ENCODE results near the gene RASL10B. TPM values are rescaled to one million over a fixed set of nuclear protein-coding genes. Genes with fewer than 3 reads are reported as not detected.

RASL10B gene
- total RNA-seq, 1 experiment from 2014 or later, result 17.4 TPM

DNA sequence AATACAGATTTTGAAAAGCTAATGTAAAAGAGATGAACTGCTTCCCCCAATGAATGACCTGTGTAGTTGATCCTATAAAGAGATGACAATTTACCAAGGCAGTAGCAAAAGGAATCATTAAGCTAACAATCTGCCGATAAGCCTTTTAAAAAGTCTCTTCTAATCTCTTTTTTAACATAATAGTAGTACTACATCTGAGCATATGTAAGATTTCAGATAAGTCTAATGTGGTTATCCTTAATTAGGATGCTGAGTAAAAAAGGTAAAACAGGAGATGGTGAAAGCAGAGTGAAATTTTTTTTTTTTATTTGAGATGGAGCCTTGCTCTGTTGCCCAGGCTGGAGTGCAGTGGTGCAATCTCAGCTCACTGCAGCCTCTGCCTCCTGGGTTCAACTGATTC is 26.2 kb upstream of the RASL10B start:
- Mint-ChIP-seq H3K9me3 (peaks cover 3% of the 10 kb centered on the region; the same call in 1 of the 2 replicates), H3K27me3 (ENCODE audit: low read depth) (no peaks in the 10 kb centered on the region), H3K4me3 (no peak overlapping the region), H3K27ac (no peak overlapping the region), H3K36me3 (peaks cover 20% of the 10 kb centered on the region), H3K4me1 (no peaks in the 10 kb centered on the region)
- TF ChIP-seq, protein P1, sequence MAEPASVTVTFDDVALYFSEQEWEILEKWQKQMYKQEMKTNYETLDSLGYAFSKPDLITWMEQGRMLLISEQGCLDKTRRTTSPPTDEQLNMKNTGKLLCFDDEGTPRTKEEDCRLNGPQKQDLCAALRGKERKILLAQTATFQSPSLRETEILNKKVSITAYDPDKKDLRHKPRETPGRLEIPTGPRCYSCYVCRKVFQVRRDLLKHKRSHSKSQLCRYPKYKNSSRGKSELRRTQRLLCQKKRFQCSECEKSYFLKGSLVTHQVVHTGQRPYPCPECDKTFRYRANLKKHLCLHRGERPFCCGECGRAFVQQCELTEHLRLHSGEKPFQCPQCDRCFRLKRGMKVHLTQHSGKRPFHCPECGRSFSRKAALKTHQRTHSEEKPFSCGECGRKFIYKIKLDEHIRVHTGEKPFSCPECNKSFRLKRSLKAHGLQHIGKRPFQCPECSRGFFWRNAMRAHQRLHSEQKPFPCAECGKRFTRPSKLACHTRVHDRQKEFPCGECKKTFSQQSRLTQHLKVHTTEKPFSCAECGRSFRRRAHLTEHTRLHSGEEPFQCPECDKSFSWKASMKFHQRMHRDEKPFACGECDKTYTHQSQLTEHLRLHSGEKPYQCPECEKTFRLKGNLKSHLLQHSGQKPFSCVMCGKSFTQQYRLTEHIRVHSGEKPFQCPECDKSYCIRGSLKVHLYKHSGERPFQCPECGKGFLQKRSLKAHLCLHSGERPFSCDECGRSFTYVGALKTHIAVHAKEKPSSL (CRISPR knock-in tag; conservative IDR thresholded peaks at IDR 0.05), result no peak
- no peak for TF ChIP-seq SOX15 (CRISPR knock-in tag; IDR thresholded peaks at IDR 0.05)
- CTCF ChIA-PET, result interaction anchor here (1.1 kb wide), 1 partner anchor 59 kb away, joined by 4 read pairs; no protein-coding TSS in a partner anchor
- ATAC-seq (no peak), DNase-seq (ENCODE audit: low spot score) (no peak)
- POLR2A ChIA-PET, result no interaction called here

- POLR2A ChIA-PET, result no interaction called here
- peaks cover 3% of the 10 kb centered on the region; the same call in 1 of the 2 replicates for H3K9me3 Mint-ChIP-seq
- H3K27me3 Mint-ChIP-seq (ENCODE audit: low read depth), result no peaks in the 10 kb centered on the region
- H3K27ac Mint-ChIP-seq, result no peak overlapping the region
- peaks cover 25% of the 10 kb centered on the region for H3K36me3 Mint-ChIP-seq
- no peak overlapping the region for H3K4me3 Mint-ChIP-seq
- ATAC-seq (no peak), DNase-seq (ENCODE audit: low spot score) (no peak)
- TF ChIP-seq RORB (CRISPR knock-in tag; IDR thresholded peaks at IDR 0.05) (no peak), FOXJ3 (CRISPR knock-in tag; IDR thresholded peaks at IDR 0.05; ENCODE audit: borderline replicate concordance) (no peak)
- no peaks in the 10 kb centered on the region for H3K4me1 Mint-ChIP-seq
- CTCF ChIA-PET, result interaction anchor here (1.1 kb wide), 1 partner anchor 58 kb away, joined by 4 read pairs; no protein-coding TSS in a partner anchor
Observed at GRCh38 chr17:35705705-35706104, 25.7 kb upstream of the RASL10B start.

DNA sequence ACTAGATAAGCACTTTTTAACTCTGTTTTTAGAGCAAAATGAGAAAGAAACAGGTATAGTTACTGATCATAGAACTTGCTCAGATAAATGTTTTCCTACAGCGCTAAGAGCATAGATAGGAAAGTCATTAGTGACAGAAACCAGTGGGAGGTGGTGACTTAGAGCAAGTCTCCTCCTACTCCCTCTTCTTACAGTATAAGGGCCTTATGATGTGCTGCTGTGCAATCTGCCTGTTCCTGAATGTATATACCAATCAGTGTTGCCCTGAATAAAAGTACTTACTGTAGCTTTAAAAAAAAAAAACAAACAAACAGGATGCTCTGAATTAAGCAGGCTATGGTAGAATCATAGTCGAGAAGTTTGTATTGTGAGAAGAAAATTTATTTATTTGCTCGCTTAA is 23.3 kb upstream of the RASL10B start:
- ATAC-seq (no peak), DNase-seq (ENCODE audit: low spot score) (no peak)
- TF ChIP-seq JUN (CRISPR knock-in tag; IDR thresholded peaks at IDR 0.05) (no peak), ZNF317 (CRISPR knock-in tag; IDR thresholded peaks at IDR 0.05; ENCODE audit: borderline replicate concordance, low read depth) (no peak), ETV6 (CRISPR knock-in tag; IDR thresholded peaks at IDR 0.05) (no peak), ERG (CRISPR knock-in tag; IDR thresholded peaks at IDR 0.05) (no peak), NR3C1 (CRISPR knock-in tag; conservative IDR thresholded peaks at IDR 0.05; ENCODE audit: low read depth) (no peak), GTF2I (CRISPR knock-in tag; conservative IDR thresholded peaks at IDR 0.05) (no peak), ZNF232 (CRISPR knock-in tag; IDR thresholded peaks at IDR 0.05) (no peak), ZNF219 (CRISPR knock-in tag; IDR thresholded peaks at IDR 0.05; ENCODE audit: borderline replicate concordance) (no peak), USF2 (CRISPR knock-in tag; IDR thresholded peaks at IDR 0.05) (no peak), HMGXB4 (CRISPR knock-in tag; IDR thresholded peaks at IDR 0.05) (no peak), ZNF121 (CRISPR knock-in tag; IDR thresholded peaks at IDR 0.05) (no peak), PRRX2 (CRISPR knock-in tag; IDR thresholded peaks at IDR 0.05) (no peak)
- POLR2A ChIA-PET, result no interaction called here
- Mint-ChIP-seq H3K4me3 (no peak overlapping the region), H3K27me3 (ENCODE audit: low read depth) (no peaks in the 10 kb centered on the region), H3K4me1 (no peaks in the 10 kb centered on the region), H3K36me3 (peaks cover 30% of the 10 kb centered on the region), H3K9me3 (no peaks in the 10 kb centered on the region), H3K27ac (no peak overlapping the region)
- CTCF ChIA-PET, result interaction anchor here (0.5 to 0.9 kb wide), 2 partner anchors 33 to 39 kb away, joined by 3 read pairs; no protein-coding TSS in a partner anchor
